ENCODE data around the gene METRN. TPM values are rescaled to one million over a fixed set of nuclear protein-coding genes. Genes with fewer than 3 reads are reported as not detected.

The METRN gene
- total and polyA plus RNA-seq, 12 donors = 1.3 to 189 (median 75.6) TPM

DNA sequence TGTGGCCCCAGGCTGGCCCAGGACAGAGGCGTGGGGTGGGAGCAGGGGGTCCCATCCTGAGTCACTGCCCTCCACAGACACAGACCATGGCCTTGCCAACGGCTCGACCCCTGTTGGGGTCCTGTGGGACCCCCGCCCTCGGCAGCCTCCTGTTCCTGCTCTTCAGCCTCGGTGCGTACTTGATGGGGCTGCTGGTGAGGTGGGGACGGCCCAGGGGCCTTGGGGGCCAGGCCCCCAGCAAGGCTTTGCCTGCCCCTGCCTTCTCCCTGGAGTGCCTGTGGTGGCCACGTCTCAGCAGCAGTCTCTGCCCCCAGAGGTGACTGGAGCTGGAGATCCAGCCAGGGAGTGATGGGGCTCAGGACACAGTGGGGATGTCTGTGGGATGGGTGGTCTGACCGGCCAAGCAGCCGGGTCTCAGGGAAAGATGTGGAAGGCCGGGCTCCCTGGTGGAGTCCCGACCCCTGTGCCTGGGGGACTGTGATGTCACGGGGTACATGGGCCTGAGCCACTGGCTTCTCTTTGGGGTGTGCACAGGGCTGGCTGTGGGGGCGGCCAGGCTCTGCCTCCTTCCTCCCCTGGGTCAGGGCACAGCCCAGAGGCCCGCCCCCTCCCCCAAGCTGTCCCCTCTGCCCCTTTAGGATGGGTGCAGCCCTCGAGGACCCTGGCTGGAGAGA lies 47.8 kb downstream of the METRN start:
- H3K4me3 ChIP-seq = no peak overlapping the region
- no peaks in the 10 kb centered on the region for H3K9me3 ChIP-seq (replicated peaks in 1 of 3)
- no peaks in the 10 kb centered on the region for H3K36me3 ChIP-seq (replicated peaks in 1 of 2)
- H3K4me1 ChIP-seq (replicated peaks in 1 of 2) = no peaks in the 10 kb centered on the region
- H3K27ac ChIP-seq = no peak overlapping the region
- H3K27me3 ChIP-seq = no peaks in the 10 kb centered on the region
- intact Hi-C loops (cut with DNase I) = no loop called here
- 65 to 89% (median 70%) methylated on average over 5 to 17 of the region's 17 CpGs for WGBS, 4 donors
- DNase-seq = no peak
- TF ChIP-seq POLR2A (IDR thresholded peaks at IDR 0.05) = no peak
- TF ChIP-seq, protein P1, sequence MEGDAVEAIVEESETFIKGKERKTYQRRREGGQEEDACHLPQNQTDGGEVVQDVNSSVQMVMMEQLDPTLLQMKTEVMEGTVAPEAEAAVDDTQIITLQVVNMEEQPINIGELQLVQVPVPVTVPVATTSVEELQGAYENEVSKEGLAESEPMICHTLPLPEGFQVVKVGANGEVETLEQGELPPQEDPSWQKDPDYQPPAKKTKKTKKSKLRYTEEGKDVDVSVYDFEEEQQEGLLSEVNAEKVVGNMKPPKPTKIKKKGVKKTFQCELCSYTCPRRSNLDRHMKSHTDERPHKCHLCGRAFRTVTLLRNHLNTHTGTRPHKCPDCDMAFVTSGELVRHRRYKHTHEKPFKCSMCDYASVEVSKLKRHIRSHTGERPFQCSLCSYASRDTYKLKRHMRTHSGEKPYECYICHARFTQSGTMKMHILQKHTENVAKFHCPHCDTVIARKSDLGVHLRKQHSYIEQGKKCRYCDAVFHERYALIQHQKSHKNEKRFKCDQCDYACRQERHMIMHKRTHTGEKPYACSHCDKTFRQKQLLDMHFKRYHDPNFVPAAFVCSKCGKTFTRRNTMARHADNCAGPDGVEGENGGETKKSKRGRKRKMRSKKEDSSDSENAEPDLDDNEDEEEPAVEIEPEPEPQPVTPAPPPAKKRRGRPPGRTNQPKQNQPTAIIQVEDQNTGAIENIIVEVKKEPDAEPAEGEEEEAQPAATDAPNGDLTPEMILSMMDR (IDR thresholded peaks at IDR 0.05) = no peak

DNA sequence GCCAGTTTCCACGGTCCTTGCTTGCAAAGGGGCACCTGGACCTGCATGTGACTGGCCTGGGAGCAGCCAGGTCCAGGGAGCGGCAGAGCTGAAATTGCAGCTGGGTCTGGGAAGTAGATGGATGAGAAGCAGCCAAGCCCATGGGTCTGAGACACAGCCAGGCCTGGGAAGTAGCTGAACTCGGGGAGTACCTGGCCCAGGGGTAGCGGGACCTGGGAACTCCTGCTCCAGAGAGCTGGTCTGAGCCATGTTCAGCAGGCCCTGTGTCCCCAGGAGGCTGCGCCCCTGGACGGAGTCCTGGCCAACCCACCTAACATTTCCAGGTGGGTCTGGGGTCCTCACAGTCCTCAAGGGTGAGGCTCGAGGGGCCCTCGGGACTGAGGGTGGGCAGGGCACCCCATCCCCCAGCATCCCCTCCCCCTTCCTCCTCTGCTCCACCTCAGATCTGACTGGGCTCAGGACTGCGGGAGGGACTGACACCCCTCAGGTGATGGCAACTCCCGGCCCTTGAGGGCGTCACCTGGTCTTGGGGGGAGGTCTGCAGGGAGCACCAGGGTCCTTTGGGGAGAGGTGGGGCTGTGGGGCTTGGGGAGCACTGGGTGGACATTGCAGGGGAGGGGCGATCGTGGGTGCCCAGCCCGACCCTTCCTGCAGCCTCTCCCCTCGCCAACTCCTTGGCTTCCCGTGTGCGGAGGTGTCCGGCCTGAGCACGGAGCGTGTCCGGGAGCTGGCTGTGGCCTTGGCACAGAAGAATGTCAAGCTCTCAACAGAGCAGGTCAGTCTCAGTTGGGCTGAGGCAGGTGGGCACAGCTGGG lies 48.7 kb downstream of the METRN start:
- Histone ChIP-seq H3K27ac (no peak overlapping the region), H3K4me3 (no peak overlapping the region), H3K27me3 (no peaks in the 10 kb centered on the region), H3K36me3 (replicated peaks in 1 of 2) (no peaks in the 10 kb centered on the region), H3K4me1 (replicated peaks in 1 of 2) (no peaks in the 10 kb centered on the region), H3K9me3 (replicated peaks in 1 of 3) (no peaks in the 10 kb centered on the region)
- intact Hi-C loops (cut with DNase I) = no loop called here
- no peak for TF ChIP-seq POLR2A (IDR thresholded peaks at IDR 0.05)
- TF ChIP-seq, protein P1 (IDR thresholded peaks at IDR 0.05) = no peak
- no peak for DNase-seq
- WGBS, 4 donors = 33 to 76% (median 74%) methylated on average over 3 to 21 of the region's 21 CpGs

DNA sequence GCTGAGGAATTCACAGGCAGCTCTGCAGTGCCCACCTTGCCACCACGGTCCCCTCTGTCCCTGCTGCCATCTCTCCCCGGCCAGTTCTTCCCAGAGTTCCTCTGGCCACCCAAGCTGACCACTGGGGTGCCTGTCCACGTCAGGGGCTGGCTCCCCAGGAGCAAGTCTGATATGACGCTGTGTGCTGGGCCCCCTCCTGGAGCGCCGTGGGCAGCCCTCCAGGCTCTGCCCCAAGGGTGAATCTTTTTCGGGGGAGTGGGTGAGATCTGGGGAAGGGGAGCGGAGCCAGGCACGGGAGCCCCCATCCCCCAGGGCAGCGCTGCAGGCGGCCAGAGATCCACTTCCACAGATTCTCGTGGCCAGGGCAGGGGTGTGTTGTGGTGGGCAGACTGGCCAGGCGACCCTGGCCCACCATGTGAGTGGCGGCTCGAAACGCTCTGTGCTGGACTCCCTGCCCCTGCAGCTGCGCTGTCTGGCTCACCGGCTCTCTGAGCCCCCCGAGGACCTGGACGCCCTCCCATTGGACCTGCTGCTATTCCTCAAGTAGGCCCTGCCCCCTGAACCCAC lies 49.3 kb downstream of the METRN start:
- TF ChIP-seq, protein P1 (IDR thresholded peaks at IDR 0.05) = no peak
- no peak for TF ChIP-seq POLR2A (IDR thresholded peaks at IDR 0.05)
- no peaks in the 10 kb centered on the region for H3K36me3 ChIP-seq (replicated peaks in 1 of 2)
- 43 to 69% (median 62%) methylated on average over 6 to 20 of the region's 20 CpGs for WGBS, 4 donors
- H3K27me3 ChIP-seq = no peaks in the 10 kb centered on the region
- H3K4me3 ChIP-seq = no peak overlapping the region
- H3K27ac ChIP-seq = no peak overlapping the region
- no peaks in the 10 kb centered on the region for H3K9me3 ChIP-seq (replicated peaks in 1 of 3)
- DNase-seq = no peak
- intact Hi-C loops (cut with DNase I) = no loop called here
- no peaks in the 10 kb centered on the region for H3K4me1 ChIP-seq (replicated peaks in 1 of 2)

DNA sequence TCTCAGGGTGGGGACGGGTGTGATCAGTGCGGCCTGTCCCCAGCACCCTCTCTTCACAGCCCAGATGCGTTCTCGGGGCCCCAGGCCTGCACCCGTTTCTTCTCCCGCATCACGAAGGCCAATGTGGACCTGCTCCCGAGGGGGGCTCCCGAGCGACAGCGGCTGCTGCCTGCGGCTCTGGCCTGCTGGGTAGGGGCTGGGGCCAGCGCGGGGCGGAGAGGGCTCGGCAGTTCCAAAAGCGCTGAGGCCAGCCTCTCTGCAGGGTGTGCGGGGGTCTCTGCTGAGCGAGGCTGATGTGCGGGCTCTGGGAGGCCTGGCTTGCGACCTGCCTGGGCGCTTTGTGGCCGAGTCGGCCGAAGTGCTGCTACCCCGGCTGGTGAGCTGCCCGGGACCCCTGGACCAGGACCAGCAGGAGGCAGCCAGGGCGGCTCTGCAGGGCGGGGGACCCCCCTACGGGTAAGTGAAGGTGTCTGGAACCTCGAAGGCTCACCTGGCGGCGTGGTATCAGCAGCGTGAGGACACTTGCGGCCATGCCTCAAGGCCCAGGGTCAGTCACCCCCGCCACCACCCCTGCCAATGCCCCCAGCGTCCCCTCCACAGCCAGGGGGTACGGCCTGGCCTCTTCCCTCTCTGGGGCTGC lies 50.0 kb downstream of the METRN start:
- 69 to 89% (median 84%) methylated on average over 8 to 38 of the region's 38 CpGs for WGBS, 4 donors
- no peaks in the 10 kb centered on the region for H3K36me3 ChIP-seq (replicated peaks in 1 of 2)
- H3K4me3 ChIP-seq = no peak overlapping the region
- no peaks in the 10 kb centered on the region for H3K4me1 ChIP-seq (replicated peaks in 1 of 2)
- TF ChIP-seq, protein P1 (IDR thresholded peaks at IDR 0.05) = no peak
- no peak for TF ChIP-seq POLR2A (IDR thresholded peaks at IDR 0.05)
- no peaks in the 10 kb centered on the region for H3K27me3 ChIP-seq
- DNase-seq = no peak
- no peak overlapping the region for H3K27ac ChIP-seq
- H3K9me3 ChIP-seq (replicated peaks in 1 of 3) = no peaks in the 10 kb centered on the region
- intact Hi-C loops (cut with DNase I) = no loop called here

All from adrenal gland (tissue), 12 donors.